Right ventricle myocardium inferior (tissue), 1 donor: Measurements from ENCODE around the gene SETD4. TPM values are rescaled to one million over a fixed set of nuclear protein-coding genes. Genes with fewer than 3 reads are reported as not detected.
"Not testable (repeated sequence)": the region's sequence is repeated elsewhere in the genome, so short reads cannot be mapped to it uniquely, and the experiment has no call there.

ENCODE experiments used
- ATAC-seq: fragments of 200-7000 bp; cut with Tn5 transposase; one replicate; pipeline ENCODE4 v1.9.1; 2020; ENCODE audit warnings: mild to moderate bottlenecking, moderate library complexity
- DNase-seq: peaks from one replicate; pipeline ENCODE4 v3.0.0; 2021; ENCODE audit errors: missing footprints
- intact Hi-C: fragments of 100-400 bp; cut with DNase I; formaldehyde crosslinking; loops from one replicate; pipeline ENCODE4 v1.11.0; 2022
- long read RNA-seq: library from polyadenylated mRNA; unstranded; transcript quantifications from one replicate; pipeline ENCODE4 v2.0.0, GENCODE V29; 2021
- total RNA-seq: library from RNA; stranded (reverse); fragmentation: NEBNext Ultra II Directional; extraction: Animal tissue kit (Norgen Biotek cat#: 25700); gene quantifications from one replicate; pipeline ENCODE4 v1.2.1, GENCODE V29; 2021
- donor health status: DM: no; HTN: yes; CAD: no; lungs with severe emphysema.

Gene SETD4, protein sequence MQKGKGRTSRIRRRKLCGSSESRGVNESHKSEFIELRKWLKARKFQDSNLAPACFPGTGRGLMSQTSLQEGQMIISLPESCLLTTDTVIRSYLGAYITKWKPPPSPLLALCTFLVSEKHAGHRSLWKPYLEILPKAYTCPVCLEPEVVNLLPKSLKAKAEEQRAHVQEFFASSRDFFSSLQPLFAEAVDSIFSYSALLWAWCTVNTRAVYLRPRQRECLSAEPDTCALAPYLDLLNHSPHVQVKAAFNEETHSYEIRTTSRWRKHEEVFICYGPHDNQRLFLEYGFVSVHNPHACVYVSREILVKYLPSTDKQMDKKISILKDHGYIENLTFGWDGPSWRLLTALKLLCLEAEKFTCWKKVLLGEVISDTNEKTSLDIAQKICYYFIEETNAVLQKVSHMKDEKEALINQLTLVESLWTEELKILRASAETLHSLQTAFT
- total RNA-seq: 9.8 TPM
- long read RNA-seq, partial matches to known transcripts: 6 of 10 reads
- long read RNA-seq, other reads (novel, unspliced or antisense): 3 of 10 reads

DNA sequence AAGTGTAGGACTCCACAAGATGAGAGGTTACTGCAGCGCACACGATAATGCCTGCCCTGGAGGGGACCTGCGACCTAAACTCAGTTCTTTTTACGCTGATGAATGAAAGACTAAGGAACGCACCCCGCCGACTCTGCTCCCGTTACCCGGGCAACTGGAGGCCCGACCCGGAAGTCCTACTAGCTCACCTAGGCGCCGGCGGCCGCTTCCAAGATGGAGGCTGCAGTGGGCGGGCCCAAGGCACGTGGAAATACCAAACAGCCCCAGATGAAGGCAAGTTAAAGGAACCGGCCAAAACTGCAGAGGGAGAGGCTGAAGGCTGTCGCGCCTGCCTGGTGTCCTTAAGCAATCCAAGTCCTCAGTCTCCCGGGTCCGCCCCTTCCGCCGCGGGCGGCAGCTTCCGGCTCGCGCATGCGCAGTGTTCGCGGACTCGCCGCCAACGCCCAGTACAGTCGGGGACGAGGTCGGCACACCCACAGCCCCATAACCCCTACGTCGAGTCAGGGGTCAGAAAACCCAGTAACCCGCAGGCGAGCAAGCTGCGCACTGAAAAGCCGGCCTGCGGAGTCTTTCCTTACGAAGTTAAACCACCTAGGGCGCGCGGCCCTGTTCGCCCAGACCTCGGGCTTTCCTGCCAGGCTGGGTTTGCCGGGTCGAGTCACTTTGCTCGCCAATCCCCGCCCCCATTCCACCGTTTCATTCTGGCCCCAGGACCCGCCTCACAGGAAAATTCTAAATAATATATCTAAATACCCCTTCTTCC lies at the start of gene SETD4:
TSS of gene SETD4 (minus strand) at position 368 of the 763 bp plus-strand sequence. CDS start 1,638 bp downstream, outside the sequence.
- ATAC-seq (peak; percentile 97), DNase-seq (peak; percentile 97)
- intact Hi-C loops: loop anchor here (5.0 kb wide), 1 partner anchor 52 kb away; no protein-coding TSS in a partner anchor

DNA sequence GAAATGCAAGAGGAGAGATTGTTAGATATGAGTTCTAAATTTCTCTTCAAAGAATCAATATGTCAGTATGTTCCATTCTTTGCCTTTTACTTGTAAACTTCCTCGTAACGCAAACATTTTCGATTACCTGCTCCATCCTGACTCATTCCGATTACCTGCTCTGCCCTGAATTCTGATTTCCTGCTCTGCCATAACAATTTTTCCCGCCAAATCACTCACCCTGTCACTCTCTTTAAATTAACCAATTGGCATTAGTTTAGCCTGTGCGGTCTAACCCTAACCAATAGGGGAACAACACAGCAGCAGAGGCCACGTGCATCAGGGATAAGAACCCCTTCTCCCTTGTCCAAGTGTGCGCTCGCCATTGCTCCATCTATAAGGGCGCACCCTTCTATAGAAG lies 49.5 kb upstream of the SETD4 start:
- no peak for ATAC-seq
- intact Hi-C loops: loop anchor here (5.0 kb wide), 1 partner anchor 48 kb away; the partner anchor contains the start of gene SETD4
- DNase-seq: no peak

DNA sequence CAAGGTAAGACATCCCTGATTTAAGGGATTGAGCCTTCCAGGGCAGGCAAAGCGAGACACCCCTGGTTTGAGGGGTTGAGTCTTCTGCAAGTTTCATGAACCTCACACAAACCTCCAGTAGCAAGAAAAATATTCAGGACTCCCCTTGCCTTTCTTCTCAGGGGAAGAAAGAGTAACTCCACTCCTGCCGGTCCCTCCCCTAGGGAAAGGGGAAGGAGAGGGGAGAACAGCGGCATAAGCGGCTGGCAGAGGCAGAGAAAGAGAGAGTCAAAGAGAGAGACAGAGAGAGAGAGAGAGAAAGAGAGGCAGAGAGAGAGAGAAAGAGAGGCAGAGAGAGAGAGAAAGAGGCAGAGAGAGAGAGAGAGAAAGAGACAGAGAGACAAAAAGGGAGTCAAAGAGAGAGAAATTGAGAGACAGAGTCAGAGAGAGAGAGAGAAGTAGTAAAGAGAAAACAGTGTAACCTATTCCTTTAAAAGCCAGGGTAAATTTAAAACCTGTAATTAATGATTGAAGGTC lies 45.1 kb upstream of the SETD4 start:
- no peak for DNase-seq
- intact Hi-C loops: no loop called here
- no peak for ATAC-seq

DNA sequence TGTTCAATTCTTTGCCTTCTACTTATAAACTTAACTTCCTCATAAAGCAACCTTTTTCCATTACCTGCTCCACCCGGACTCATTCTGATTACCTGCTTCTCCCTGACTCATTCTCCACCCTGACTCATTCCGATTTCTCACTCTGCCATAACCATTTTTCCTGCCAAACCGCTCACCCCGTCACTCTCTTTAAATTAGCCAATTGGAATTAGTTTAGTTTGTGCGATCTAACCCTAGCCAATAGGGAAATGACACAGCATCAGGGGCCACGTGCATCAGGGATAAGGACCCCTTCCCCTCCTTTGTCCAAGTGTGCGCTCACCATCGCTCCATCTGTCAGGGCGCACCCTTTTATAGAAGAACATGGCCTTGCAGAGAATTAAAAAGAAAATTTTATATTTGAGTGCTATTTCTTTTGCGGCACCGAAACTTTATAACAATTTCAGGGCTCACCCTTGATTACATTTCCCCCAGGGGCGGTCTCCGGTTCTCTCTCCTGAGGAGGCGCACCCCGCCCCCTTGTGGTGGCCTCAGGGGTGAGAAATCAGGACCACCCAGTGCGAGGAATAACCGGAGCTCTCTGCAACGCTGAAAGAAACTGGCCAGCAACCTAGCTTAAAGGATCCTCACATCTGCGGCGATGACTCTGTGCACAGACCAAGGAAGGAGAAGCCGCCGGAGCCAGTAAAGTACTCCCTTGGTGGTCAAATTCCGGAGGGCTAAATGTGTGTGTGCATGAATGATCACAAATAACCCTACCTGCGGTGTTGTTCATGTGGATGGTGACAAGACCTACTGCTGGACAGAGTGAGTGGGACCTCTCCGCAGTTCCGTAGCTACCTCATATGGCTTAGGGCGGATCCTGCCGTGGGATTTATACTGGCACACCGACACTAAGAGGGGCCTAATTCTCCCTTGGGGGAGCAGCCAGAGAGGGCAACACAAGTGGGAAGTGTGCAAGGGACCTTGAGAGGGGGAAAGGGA lies 44.3 kb upstream of the SETD4 start:
- ATAC-seq (no peak), DNase-seq (peak; percentile 72)
- intact Hi-C loops: no loop called here

DNA sequence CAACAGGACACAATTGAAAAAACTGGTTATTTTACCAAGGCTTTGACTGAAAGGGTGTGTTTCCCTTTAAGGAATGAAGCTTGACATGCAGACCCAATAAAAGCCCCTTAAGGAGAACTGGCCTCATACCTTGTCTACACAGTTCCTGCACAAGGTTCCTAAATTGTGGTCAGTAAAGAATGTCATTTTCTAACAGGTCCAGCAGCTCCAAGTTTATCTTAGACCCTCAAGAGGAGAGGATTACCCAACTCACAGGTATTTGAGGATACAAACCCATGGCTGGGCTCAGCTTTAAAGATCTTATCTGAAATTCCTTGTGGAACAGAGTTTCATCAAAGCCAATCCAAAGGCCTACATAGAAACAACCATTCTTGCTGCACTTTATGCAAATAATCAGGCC lies 43.1 kb upstream of the SETD4 start:
- intact Hi-C loops: no loop called here
- ATAC-seq: no peak
- DNase-seq: no peak

DNA sequence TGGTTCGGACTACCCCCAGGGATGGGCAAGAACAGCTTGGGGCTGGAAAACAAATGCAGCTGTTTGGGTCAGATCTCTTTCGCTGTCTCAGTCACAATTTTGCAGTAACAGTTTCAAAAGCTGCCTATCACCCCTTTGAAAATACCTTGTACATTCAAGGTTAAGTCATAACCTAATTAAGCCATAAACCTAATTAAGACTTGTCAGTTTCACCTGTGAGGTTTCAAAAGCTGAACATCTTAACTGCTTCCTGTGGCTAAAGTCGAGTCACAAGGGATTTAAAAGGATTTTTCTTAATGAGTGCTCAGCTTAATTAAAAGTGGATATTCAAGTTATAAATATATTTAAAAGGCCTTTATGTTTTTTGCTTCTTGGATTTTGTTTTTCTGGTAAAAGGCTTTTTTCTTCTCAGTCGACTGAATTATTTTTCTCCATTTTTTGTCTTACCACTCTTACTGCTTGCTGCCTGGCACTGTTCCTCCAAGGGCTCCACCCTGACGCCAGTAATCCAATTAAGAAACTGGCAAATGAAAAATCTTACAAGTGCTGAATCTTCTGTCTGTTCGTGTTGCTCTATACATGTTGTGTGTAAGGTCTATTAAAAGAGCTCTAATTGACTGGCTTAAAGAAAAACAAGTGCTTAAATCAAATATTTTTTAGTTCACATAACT lies 40.8 kb upstream of the SETD4 start:
- no peak for ATAC-seq
- no peak for DNase-seq
- intact Hi-C loops: no loop called here

DNA sequence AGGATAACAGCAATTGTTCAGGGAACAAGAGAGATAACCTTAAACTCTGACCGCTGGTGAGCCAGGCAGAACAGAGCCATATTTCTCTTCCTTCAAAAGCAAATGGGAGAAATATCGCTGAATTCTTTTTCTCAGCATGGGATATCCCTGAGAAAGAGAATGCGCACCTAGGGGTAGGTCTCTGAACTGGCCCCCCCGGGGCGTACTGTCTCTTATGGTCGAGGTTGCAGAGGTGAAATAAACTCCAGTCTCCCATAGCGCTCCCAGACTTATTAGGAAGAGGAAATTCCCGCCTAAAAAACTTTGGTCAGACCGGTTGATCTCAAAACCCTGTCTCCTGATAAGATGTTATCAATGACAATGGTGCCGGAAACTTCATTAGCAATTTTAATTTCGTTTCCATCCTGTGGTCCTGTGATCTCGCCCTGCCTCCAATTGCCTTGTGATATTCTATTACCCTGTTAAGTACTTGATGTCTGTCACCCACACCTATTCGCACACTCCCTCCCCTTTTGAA lies 39.4 kb upstream of the SETD4 start:
- intact Hi-C loops, DNase-seq, ATAC-seq: not testable (repeated sequence)

DNA sequence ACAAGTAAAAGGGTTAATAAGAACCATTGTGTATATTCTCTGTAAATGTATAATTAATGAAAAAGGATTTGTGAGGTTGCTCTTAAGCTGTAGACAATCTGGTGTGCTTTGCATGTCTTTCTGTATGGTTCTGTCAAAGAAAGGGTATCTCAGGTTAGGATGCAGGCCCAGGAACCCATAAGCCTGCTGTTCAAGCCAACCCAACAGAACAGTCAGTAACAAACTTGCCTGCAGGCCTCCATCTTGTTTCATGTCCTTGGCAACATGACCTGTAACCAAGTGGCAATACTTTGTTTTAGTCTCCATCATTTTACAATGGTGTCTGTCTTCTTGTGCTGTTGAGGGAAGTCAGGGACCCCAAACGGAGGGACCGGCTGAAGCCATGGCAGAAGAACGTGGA lies 38.7 kb upstream of the SETD4 start:
- no peak for ATAC-seq
- DNase-seq: no peak
- intact Hi-C loops: no loop called here

DNA sequence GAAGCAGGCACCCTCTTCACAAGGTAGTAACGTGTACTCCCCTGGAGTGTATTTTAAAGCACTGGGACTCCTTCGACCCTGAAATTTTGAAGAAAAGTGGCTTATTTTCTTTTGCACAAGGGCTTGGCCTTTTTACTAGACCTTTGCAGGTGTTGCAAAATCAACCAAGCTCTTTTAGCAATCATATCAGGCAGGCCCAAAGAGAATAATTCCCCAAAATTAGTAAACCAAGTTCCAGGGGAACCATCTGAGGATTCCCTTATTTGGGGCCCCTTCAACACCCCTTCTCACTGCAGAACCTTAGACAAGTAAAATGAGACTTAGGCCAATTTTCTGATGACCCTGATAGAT lies 37.8 kb upstream of the SETD4 start:
- DNase-seq (no peak), ATAC-seq (no peak)
- intact Hi-C loops: no loop called here

DNA sequence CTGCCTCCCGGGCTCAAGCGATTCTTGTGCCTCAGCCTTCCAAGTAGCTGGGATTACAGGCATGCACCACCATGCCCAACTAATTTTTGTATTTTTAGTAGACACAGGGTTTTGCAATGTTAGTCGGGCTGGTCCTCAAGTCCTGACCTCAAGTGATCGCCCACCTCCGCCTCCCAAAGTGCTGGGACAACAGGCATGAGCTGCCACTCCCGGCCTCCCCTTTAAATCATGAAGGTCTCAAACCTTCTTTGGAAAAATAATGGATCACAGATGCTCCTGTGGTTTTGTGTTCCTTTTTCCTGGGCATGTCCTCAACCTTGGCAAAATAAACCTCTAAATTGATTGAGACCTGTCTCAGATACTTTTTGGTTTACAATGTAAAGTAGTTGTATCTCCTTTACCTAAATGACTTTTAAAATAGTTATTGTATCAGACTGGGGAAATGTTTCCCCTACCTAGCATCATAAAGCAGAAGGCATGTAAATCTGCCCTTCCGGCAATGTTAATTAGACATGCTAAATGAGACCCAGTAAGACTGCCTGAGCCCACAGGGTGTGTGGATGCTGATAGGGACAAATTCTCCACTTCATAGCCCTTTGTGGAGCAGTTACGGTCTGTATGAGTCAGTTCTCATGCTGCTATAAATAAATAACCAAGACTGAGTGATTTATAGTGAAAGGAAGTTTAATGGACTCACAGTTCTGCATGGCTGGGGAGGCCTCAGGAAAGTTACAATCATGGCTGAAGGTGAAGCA lies 37.3 kb upstream of the SETD4 start:
- no peak for DNase-seq
- ATAC-seq: no peak
- intact Hi-C loops: no loop called here

DNA sequence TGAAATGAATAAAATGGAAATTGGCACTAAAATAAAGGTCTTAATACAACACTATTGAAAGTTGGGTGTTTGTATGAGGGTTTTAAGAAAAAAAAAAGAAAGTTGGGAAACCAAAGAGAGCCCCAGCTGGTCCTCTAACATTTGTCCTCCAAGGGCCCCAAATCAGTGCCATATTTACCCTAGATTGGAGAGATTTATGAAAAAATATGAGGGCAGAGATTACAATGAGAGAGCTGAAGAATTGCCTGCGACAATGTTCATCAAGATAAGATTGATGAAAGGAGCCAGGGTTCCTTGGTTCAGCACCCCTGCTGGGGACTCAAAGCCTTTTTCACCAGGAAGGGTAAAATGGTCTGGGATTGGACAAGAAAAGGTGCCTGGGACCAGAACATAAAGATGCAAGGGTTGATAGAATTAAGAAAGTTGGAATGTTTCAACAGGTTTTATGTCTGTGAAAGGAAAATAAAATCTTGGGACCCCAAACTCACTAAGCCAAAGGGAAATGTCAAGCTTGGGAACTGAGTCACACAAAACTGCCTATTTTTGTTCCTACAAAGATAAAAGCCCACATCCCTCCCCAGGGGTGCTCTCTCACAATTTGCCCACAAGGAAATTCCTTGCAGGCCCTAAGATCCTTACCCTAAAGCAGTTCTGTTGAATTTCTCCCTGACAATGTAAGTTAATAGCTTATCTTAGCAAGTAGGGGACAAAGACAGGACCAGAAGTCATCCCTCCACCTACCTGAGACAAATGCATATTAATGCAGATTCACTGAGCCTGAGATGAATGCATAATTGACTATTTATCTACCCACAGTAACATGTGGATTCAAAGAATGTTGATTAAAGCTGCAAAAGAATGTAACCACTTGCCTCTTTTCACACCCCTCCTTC lies 36.3 kb upstream of the SETD4 start:
- intact Hi-C loops: no loop called here
- DNase-seq (no peak), ATAC-seq (no peak)

DNA sequence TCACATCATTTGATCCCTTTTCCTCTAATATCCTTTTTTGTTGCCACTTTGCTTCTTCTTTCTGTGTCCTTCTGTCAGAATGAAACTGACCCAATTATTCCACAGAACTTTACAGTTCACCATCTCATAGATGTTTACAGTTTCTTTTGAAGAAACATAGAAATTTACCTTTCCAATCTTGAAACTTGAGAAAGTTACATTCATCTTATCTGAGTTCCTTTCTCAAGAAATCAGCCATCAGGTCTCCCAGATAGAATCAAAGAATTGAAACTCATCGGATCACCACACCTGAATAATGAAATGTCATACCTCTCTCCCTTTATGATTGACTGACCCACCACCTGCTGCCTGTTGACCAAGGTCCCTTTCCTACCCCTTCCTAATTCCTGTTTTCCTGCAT lies 33.2 kb upstream of the SETD4 start:
- intact Hi-C loops: no loop called here
- no peak for DNase-seq
- no peak for ATAC-seq

DNA sequence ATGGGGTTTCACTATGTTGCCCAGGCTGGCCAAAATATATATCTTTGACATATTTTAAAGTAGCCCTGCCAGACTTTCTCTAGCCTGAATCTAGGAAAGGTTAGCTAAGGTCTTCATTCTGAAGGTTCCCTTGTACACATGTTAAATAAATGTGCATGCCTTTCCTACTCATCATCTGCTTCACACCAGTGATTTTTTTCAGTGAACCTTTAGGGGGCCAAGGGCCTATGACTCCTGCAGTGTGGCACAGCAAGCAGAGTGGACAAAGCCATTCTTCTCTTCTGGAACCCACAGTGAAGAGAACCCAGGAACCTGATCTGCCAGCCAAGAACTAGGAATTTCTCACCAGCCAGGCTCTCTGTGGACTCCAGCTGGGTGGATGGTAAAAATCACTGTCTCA lies 32.4 kb upstream of the SETD4 start:
- no peak for ATAC-seq
- no peak for DNase-seq
- intact Hi-C loops: no loop called here

DNA sequence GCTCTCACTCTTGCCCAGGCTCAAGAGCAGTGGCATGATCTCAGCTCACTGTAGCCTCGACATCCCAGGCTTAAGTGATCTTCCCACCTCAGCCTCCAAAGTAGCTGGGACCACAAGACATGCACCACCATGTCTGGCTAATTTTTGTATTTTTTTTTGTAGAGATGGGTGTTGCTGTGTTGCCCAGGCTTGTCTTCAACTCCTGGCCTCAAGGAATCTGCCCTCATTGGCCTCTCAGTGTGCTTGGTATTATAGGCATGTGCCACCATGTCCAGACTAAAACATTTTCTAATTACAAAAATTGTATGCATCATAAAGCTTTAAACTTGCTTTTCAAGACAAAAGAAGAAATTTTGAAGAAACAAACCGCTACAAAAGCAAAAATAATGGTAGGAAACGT lies 29.6 kb upstream of the SETD4 start:
- DNase-seq: no peak
- no peak for ATAC-seq
- intact Hi-C loops: no loop called here

DNA sequence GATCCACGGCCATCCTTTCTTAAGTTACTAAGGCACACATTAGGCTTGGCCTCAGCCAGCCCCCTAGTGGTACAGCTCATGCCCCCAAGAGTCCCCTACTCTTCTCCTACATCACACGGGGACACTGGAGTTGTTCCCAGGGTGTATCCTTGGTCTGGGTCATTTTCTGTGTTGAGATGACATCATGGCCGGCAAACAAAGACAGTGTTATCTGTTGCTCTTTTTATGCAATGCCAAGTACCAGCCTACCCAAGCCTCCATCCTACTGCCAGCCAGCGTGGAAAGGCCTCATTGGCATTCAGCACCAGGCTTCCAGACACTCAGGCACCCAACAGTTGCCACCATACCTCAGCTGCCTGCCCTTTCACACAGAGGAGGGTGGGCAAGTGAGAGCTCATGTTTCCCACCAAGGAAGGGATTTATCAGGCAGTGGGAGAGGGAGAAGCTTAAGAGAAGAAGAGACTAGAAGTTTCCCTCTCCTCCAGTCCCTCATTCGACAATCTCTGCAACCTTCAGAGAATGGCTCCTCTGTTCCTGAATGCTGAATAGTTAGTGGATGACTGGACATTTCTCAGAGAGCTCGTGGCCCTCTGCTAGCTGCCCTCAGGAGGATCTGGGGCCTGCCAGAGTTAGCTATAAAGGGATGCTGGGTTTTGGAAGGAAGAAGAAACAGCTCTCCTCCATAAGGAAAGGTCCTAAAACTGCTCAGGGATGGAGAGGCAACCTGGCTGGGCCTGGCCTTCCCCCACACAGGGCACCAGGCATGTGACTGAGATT lies 27.2 kb upstream of the SETD4 start:
- ATAC-seq: no peak
- intact Hi-C loops: no loop called here

More for the DNA sequence above, 27.2 kb upstream of the SETD4 start:
- no peak for DNase-seq
